Adrenal gland (tissue), 5 donors: ENCODE results near the gene KCNH8.

Experiments
- CTCF ChIP-seq, 6 experiments: fragments of 450-650 bp in 4 of 6; fragments of 200-600 bp in 2 of 6; sonication (generic) in 1 of 6; IDR thresholded peaks; 1 replicate in 5 of 6; 2 replicates in 1 of 6; pipeline versions ENCODE4 v1.5.1 to v1.8.0; 2016 to 2021; ENCODE audit warnings: antibody characterized with exemption in 6 of 6, mild to moderate bottlenecking in 2 of 6, moderate library complexity in 1 of 6
- POLR2A ChIP-seq, 2 donors: fragments of 450-650 bp; IDR thresholded peaks; one replicate each; pipeline ENCODE4 v1.6.1; 2017; ENCODE audit warnings: antibody characterized with exemption in 2 of 2, mild to moderate bottlenecking in 2 of 2, moderate library complexity in 1 of 2
- donor health status: DM: no; HTN: no; CAD: no.

- TF ChIP-seq CTCF (IDR thresholded peaks at IDR 0.05) (peak; percentile 36 to 69 (median 62)), POLR2A (IDR thresholded peaks at IDR 0.05) (peak in 1 of 2 donors; percentile 40)
These were observed 1.3 kb upstream of the KCNH8 start for GRCh38 chr3:19146685-19147650.
